ENCODE measurements around the gene CDIPT.

DNA sequence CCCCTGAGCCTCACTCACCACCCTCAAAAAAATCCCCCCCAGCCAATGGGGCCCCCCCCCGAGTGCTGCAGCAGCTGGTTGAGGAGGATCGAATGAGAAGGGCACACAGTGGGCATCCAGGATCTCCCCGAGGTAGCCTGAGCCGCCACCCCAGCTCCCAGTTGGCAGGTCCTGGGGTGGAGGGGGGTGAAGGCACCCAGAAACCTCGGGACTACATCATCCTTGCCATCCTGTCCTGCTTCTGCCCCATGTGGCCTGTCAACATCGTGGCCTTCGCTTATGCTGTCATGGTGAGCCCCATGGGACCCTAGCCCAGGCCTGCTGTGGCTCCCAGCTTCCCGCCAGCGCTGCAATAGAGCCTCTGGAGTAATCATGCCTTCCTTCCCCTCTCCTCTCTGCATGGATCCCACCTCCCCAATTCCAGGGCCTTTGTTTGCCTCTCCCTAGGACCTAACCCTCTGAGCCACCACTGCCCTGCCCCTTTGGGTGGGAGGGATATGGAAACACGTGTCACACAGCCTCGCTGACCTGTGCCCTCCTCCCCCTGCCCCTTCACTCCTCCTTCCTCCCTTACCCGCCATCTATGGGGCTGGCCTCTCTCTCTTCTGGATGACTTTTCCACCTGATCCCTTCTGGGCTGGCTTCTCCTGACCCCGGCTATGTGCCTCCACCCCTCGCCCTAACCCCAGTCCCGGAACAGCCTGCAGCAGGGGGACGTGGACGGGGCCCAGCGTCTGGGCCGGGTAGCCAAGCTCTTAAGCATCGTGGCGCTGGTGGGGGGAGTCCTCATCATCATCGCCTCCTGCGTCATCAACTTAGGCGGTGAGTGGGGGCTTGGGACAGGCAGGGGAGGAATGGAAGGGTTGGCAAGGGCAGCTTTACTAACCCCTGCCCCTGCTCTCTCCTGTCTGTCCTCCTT lies 49.1 kb downstream of the CDIPT start:
- TF ChIP-seq CTCF (conservative IDR thresholded peaks at IDR 0.05; ENCODE audit: low read length) (no peak), EZH2phosphoT487 (IDR thresholded peaks at IDR 0.05; ENCODE audit: borderline replicate concordance, low read depth, low read length) (no peak)
